ENCODE measurements around the gene SFTPB. TPM values are rescaled to one million over a fixed set of nuclear protein-coding genes. Genes with fewer than 3 reads are reported as not detected.
"Not testable (repeated sequence)": the region's sequence is repeated elsewhere in the genome, so short reads cannot be mapped to it uniquely, and the experiment has no call there.

SFTPB gene
- under 1 TPM in 3 of 4 donors, not detected in 1; 0.09 to 0.57 (median 0.14) TPM for polyA plus RNA-seq (ENCODE audit: insufficient read length in 4 of 4)

DNA sequence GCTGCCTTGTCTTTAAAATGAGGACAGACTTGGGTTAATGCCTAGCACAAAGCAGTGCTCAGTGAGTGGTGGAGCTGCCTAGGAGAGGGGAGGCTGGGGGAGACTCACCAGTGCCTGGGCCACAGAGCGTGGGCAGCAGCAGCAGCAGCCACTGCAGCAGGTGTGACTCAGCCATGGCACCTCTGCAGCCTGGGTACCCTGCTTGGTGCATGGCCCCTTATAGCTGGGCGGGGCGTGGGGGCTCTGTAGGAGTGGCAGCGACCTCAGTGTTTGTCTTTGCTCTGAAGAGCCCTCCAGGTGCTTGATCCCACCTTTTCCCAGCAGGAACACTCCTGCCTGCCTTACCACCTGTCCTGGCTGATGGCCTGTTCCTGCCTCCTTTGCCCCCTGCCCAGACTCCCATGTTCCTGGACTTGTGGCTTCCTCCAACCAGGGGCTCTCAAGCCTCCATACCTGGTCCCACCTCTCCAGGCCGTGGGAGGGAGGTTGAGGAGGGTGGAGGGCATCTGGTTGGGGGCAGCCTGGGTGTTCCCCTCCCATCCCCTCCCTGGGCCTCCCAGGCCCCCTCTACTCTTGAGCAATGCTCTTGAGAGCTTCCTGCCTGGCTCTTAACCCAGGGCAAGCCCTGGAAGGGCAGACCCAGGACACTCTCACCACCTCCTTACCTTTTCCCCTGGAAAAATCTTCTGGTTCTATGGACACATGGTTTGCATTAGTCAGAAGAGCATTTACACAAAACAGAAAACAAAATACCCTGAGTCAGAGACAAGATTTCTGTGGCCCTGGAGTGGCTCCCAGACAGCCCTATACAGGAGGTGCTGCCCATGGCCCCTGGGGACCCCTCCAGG lies at the start of gene SFTPB:
Gene SFTPB (minus strand): TSS at position 191 of the 848 bp plus-strand sequence. CDS start 16 bp downstream, at position 175.
- DNase-seq (ENCODE audit: low read depth in 4 of 4, low spot score in 3 of 4): no peak

DNA sequence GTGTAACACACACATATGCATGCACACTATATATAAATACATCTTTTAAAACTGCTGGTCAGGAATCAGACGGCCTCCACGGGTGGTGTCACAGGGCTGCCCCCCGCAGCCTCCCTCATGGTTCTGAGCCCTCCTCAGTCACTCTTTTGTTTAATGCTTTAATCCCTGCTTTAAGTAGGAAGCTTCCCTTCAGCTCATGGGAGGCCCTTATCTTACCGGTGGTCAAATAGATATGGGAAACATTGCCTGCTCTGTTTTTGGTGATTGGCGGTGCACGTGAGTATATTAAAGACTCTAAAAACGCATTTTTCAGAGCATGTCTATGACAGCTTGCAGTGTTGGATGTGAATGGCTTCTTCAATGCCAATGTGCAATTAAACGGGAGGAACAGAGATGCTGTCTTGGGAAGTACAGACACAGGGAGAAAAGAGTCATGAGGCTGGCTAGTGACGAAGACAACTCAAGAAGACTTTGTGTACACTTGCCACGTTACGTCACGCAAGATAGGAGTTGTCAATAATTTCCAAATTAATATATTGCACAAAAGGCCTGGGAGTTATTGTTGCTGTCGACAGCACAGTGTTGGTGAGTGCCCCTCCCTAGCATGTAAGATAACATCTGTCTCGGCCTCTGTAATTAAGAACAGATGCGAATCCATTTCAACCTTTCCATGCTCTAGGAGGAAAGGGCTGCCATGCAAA lies 49.5 kb upstream of the SFTPB start:
- no peak for DNase-seq (ENCODE audit: low read depth in 4 of 4, low spot score in 3 of 4)

GRCh38 chr2:85716346-85716914 lies 48.4 kb upstream of the SFTPB start:
- DNase-seq (ENCODE audit: low read depth in 4 of 4, low spot score in 3 of 4): no peak

DNA sequence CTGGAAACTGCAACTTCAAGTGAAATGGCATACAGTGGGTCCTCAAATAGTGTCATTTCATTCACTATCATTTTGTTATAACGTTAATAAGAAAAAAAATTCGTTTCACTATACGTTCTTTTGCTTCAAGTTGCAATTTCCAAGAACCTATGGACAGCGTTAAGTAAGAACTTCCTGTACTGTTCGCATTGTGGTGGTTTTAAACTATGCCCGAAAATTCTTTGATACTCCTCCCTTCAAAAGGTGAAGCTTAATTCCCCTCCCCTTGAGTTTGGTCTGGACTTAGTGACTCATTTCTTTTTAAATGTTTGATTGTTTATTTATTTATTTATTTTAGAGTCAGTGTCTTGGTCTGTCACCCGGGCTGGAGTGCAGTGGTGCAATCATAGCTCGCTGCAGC lies 46.8 kb upstream of the SFTPB start:
- DNase-seq (ENCODE audit: low read depth in 4 of 4, low spot score in 3 of 4): no peak

- not testable (repeated sequence) for DNase-seq (ENCODE audit: low read depth in 4 of 4, low spot score in 3 of 4)
These were observed 46.4 kb upstream of the SFTPB start for GRCh38 chr2:85714421-85714820.

GRCh38 chr2:85713836-85714235 lies 45.8 kb upstream of the SFTPB start:
- no peak for DNase-seq (ENCODE audit: low read depth in 4 of 4, low spot score in 3 of 4)

GRCh38 chr2:85712849-85713612 lies 45.0 kb upstream of the SFTPB start:
- no peak for DNase-seq (ENCODE audit: low read depth in 4 of 4, low spot score in 3 of 4)

DNA sequence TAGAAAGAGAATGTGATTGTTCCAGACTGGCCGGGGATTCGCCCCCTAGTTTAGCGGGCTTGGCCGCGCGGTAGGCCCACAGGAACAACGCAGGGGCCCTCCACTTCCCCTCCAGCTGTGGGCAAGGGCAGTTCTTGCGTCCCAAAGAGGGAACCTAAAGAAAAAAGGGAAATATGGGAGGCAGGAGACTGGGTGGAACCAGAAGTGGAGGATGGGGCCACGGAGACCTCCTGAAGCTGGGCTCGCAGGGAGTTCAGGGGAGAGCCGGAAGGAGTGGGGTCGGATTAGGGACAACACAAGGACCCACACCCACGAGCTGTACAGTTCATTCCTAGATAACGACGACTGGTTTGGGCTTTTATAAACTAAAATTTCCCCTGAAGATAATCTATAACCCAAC lies 44.3 kb upstream of the SFTPB start:
- DNase-seq (ENCODE audit: low read depth in 4 of 4, low spot score in 3 of 4): no peak

- no peak for DNase-seq (ENCODE audit: low read depth in 4 of 4, low spot score in 3 of 4)
These were observed 43.6 kb upstream of the SFTPB start for GRCh38 chr2:85711578-85712060.

DNA sequence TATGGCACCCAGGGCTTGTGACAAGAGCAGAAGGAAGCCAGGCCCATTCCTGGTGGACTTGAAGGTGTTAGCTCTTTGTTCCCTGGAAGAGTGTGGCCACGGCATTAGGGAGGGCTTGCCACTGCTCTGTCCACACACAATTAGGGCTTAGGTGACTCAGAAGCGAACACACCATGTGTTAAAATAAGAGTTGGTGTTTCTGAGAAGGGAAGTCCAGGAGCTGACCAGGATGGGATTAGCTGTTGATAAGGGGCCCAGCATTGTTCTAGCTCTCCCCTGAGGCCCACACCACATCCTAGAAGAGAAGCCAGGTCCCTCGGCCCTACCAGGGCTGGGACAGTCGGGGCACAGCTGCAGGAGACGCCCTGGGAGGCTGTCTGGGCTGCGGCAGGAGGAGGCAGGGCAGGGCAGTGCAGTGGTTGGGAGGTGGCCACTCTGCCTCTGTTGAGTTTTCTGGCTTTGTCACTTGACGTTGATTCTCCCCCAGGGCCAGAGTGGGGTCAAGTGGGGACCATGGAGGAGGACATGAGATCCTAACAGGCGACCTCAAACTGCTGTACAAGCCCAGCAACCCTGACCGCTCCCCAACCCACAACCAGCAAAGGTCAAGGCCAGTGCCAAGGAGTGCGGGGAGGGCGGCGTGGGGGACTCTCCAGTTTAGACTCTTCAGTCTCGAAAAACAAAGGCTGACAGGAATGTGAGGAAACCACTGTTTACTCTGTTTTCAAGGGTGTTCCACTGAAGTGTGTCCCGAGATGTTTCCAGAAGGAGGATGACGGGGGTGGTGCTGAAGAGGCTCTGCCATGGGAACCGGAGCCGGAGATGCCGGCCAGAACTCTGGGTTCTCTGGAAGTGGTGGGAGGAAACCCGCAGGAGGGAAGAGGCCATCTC lies 42.9 kb upstream of the SFTPB start:
- DNase-seq (ENCODE audit: low read depth in 4 of 4, low spot score in 3 of 4): no peak

GRCh38 chr2:85709401-85709811 lies 41.4 kb upstream of the SFTPB start:
- no peak for DNase-seq (ENCODE audit: low read depth in 4 of 4, low spot score in 3 of 4)

DNA sequence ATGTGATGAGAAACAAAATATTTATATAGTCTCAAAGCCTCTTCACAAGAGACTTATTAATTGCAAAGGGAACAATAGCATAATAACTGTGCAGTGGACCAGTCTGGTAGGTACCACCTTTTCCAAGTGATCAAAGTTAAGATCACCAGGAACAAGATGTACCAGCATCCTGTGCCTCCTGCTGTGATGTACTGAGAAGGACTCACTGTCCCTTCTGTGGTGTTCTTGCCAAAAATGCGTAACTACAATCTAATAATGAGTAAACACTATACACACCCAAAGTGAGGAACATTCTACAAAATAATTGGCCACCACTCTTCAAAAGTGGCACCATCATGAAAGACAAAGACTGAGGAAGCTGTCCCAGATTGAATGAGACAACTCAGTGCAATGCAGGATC lies 40.6 kb upstream of the SFTPB start:
- no peak for DNase-seq (ENCODE audit: low read depth in 4 of 4, low spot score in 3 of 4)

- DNase-seq (ENCODE audit: low read depth in 4 of 4, low spot score in 3 of 4): peak; percentile 67 to 73 (median 70)
These were observed 39.3 kb upstream of the SFTPB start for GRCh38 chr2:85707304-85707703.

DNA sequence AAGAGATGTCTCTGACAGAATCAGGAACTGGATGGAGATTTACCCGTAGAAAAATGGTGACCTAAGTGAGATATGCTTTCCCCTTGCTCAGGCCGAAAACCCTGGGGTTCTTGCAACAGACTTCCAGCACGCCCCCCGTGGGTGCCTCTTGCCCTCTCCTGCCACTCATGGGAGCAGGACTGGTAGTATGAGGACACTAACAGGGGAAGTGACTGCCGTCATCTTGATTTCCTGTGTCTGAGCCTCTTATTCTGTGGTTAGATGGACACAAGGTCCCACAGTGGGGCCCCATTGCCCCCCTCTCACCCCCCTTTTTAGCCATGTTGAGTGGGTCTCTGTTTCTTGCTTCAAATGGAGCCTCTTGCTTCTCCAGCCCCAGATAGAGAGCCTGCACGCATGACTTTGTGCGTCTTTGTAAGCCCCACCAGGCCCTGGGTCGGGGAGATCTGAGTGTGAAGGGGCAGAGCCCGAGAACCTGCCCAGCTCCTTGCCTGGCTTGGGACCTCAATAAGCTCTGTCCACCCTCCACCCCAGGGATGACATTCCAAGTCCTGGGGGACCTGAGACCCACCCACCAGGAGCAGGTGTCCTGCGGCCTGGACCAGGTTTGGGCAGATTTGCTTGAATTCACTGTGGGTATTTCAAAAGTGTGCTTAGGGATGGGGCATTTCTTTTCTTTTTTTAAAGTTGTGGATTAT lies 38.7 kb upstream of the SFTPB start:
- DNase-seq (ENCODE audit: low read depth in 4 of 4, low spot score in 3 of 4): no peak

DNA sequence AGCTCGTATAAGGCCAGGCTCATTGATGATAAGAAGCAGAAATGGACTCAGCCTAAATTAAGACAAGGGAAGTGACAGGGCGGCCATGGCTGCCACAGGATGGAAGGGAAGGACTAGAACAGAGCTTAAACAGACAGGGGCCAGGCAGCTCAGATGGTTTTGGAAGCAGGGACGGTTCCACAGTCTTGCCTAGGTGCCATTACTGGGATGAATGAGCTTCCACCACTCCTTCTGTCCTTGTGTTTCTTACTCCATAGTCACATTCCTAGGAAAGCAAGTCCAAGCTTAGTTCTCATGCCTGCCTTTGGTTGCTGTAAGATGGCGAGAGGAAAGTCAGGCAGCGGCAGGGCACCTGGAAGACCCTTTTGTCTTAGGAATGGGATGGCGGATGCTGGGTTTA lies 38.1 kb upstream of the SFTPB start:
- no peak for DNase-seq (ENCODE audit: low read depth in 4 of 4, low spot score in 3 of 4)

DNA sequence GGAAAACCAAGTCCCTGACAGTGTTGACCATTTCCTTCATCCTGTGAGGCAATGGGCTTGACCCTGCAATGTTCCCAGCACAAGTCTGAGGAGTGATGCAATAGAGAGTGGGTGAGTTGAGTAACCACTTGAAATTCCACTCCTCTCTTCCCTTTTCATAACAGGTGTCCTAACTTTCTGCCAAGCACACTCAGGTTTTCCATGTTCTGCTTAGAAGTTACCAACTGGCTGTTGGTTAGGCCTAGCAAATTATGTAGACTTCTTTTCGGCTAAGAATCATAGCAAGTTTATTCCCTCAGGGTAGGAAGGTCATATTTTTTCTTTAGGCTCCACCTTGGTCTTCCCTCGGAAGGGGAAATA lies 37.7 kb upstream of the SFTPB start:
- DNase-seq (ENCODE audit: low read depth in 4 of 4, low spot score in 3 of 4): no peak

GRCh38 chr2:85704800-85705679 lies 37.0 kb upstream of the SFTPB start:
- no peak for DNase-seq (ENCODE audit: low read depth in 4 of 4, low spot score in 3 of 4)

- DNase-seq (ENCODE audit: low read depth in 4 of 4, low spot score in 3 of 4): no peak
These were observed 36.0 kb upstream of the SFTPB start for GRCh38 chr2:85704038-85704437.

Measured in right renal pelvis (tissue), 4 donors.